Measurements from ENCODE around the gene TMEM232.
"Not testable (repeated sequence)": the region's sequence is repeated elsewhere in the genome, so short reads cannot be mapped to it uniquely, and the experiment has no call there.

- not testable (repeated sequence) for TF ChIP-seq CTCF (conservative IDR thresholded peaks at IDR 0.05; ENCODE audit: low read depth in 2 of 2); REST (IDR thresholded peaks at IDR 0.05; ENCODE audit: unreplicated experiment); CREB1 (CRISPR knock-in tag; IDR thresholded peaks at IDR 0.05; ENCODE audit: low read depth)
These were observed 33.8 kb downstream of the TMEM232 start for GRCh38 chr5:110692669-110693068.
